ENCODE measurements around the gene FGF14. TPM values are rescaled to one million over a fixed set of nuclear protein-coding genes. Genes with fewer than 3 reads are reported as not detected.

Gene FGF14
- total RNA-seq, 1 experiment from 2014 or later: 0.22 TPM

DNA sequence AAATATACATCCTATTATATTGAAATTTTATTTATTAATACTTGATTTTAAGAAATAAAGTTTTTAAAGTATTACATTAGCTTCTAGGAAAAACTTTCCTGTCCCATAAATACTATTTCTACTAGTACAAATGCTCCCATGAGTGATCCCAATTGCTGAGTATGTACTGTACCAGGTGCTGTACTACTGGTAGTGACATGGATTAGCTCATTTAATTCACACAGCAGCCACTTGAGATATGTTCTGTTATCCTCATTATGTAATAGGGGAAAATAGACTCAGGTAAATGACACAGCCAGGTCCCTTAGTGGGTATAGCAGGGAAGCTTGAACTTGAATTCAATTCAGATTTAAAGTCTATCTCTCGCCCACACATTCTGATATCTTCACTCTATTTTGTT, 363.1 kb downstream of the FGF14 start:
- Histone ChIP-seq H4K8ac (replicated peaks; ENCODE audit: insufficient read length, low read depth, low read length) (no peak overlapping the region), H3K56ac (ENCODE audit: insufficient read length, low read depth, low read length) (no peak overlapping the region), H3K9me3 (ENCODE audit: control insufficient read depth, low read depth, low read length) (no peaks in the 10 kb centered on the region), H3K4me2 (ENCODE audit: insufficient read depth, insufficient read length, low read length) (no peak overlapping the region), H3K23me2 (ENCODE audit: insufficient read length, low read depth, low read length, poor library complexity, severe bottlenecking) (no peaks in the 10 kb centered on the region), H2AFZ (ENCODE audit: low read length) (no peak overlapping the region), H4K91ac (ENCODE audit: insufficient read length, low read depth, low read length) (no peak overlapping the region), H3K4me1 (ENCODE audit: insufficient read depth, low read length) (no peaks in the 10 kb centered on the region), H3K9ac (ENCODE audit: extremely low read depth, insufficient read length, low read length) (no peak overlapping the region), H3T11ph (ENCODE audit: low read length) (no peak overlapping the region), H3K79me2 (ENCODE audit: insufficient read depth, low read length) (no peaks in the 10 kb centered on the region), H2AK5ac (ENCODE audit: insufficient read length, low read length) (no peak overlapping the region), H3K27me3 (ENCODE audit: insufficient read depth, low read length) (no peaks in the 10 kb centered on the region), H2BK5ac (ENCODE audit: insufficient read length, low read length) (no peak overlapping the region), H3K23ac (ENCODE audit: insufficient read length, low read depth, low read length) (no peak overlapping the region), H3K4ac (ENCODE audit: low read depth, low read length) (no peak overlapping the region), H2BK20ac (ENCODE audit: low read depth, low read length, poor library complexity, severe bottlenecking) (no peak overlapping the region), H2BK120ac (ENCODE audit: low read depth, low read length, poor library complexity, severe bottlenecking) (no peak overlapping the region), H4K5ac (ENCODE audit: insufficient read length, low read depth, low read length) (no peak overlapping the region), H3K27ac (ENCODE audit: insufficient read length, low read depth, low read length) (no peak overlapping the region), H4K20me1 (ENCODE audit: control insufficient read depth, insufficient read depth, insufficient read length) (peaks cover 2% of the 10 kb centered on the region), H3K79me1 (ENCODE audit: insufficient read depth, low read depth, low read length, poor library complexity, severe bottlenecking) (no peaks in the 10 kb centered on the region), H2BK15ac (ENCODE audit: low read depth, low read length) (no peak overlapping the region), H2BK12ac (ENCODE audit: insufficient read length, low read depth, low read length) (no peak overlapping the region), H3K18ac (ENCODE audit: insufficient read length, low read depth, low read length) (no peak overlapping the region), H3K14ac (ENCODE audit: insufficient read depth, low read length) (no peak overlapping the region)
- no peak for TF ChIP-seq CTCF (conservative IDR thresholded peaks at IDR 0.05)
- no CpG with 5 or more reads among the region's 1 CpG for whole genome bisulfite sequencing (ENCODE audit: extremely low coverage, insufficient read length, low lambda C conversion rate)
- Mint-ChIP-seq H3K9me3 (no peaks in the 10 kb centered on the region), H3K4me3 (no peak overlapping the region), H3K27ac (no peak overlapping the region), H3K4me1 (peaks cover 3 to 4% of the 10 kb centered on the region in 2 experiments; a peak in 2 of 4 replicates), H3K27me3 (ENCODE audit: low read depth) (no peaks in the 10 kb centered on the region), H3K36me3 (ENCODE audit: insufficient read depth in 1 of 3, low read depth in 3 of 3) (no peaks in the 10 kb centered on the region)
- no peak for DNase-seq

Measured in H9 (cell line).